ACC112 (cell line): ENCODE measurements around the gene NUP133.

Experiments
- H2AFZ ChIP-seq: fragments of 200-600 bp; sonication (generic); one replicate; pipeline ENCODE4 v1.6.0; 2017; ENCODE audit warnings: antibody characterized with exemption, low read length; ENCODE audit not compliant: unreplicated experiment
- H3K27ac ChIP-seq: fragments of 200-600 bp; sonication (generic); 2 replicates; pipeline ENCODE4 v1.5.1; 2014; ENCODE audit warnings: low read depth, mild to moderate bottlenecking, antibody characterized with exemption, low read length, moderate library complexity
- H3K27me3 ChIP-seq: fragments of 200-600 bp; sonication (generic); 2 replicates; pipeline ENCODE4 v1.6.1; 2014; ENCODE audit warnings: mild to moderate bottlenecking, antibody characterized with exemption, low read length, moderate library complexity, mixed read lengths; ENCODE audit not compliant: insufficient read depth
- H3K36me3 ChIP-seq: fragments of 200-600 bp; sonication (generic); 2 replicates; pipeline ENCODE4 v1.6.1; 2016; ENCODE audit warnings: mild to moderate bottlenecking, antibody characterized with exemption, low read length, moderate library complexity, mixed read lengths; ENCODE audit not compliant: insufficient read depth
- H3K4me1 ChIP-seq: fragments of 200-600 bp; sonication (generic); one replicate; pipeline ENCODE4 v1.6.1; 2016; ENCODE audit warnings: low read length, mixed read lengths; ENCODE audit not compliant: insufficient read depth, unreplicated experiment, control insufficient read depth
- H3K4me3 ChIP-seq: fragments of 200-600 bp; sonication (generic); 2 replicates; pipeline ENCODE4 v1.5.1; 2014; ENCODE audit warnings: mild to moderate bottlenecking, low read depth, low read length
- H3K79me2 ChIP-seq: fragments of 200-600 bp; sonication (generic); one replicate; pipeline ENCODE4 v1.6.0; 2016; ENCODE audit warnings: low read length; ENCODE audit not compliant: control insufficient read depth, unreplicated experiment, insufficient read depth

The NUP133 gene

DNA sequence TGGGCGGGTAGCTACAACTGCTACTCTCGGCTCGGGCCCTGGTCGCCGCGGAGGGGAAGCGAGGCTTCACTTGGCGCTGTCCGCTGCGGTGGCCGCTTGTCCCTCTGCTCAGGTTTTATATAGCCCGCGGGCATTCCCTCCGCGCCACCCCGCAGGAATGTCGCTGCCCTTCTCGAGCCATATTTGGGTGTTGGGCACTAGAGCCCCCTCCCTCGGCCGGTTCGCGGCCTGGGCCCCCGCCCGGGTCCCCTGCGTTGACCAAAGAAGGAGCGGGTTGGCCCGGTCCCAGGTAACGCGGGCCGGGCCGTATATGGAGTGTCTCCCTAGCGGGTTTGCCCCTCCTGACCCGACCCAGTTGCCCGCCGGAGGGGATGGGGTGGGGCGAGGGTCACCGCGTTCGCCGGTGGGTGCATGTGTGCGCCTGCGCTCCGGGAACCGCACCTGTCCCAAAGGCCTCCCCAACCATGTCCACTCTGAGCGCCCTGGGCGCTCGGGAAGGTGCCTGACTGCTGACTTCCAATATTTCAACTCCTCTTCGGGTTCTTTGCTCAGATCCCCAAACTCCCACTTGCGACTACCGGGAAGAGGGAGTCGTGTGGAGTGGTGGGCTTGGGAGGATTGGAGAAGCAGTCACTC, 74.0 kb downstream of the NUP133 start, which contains the start of gene ACTA1:
Gene ACTA1, minus strand, starts transcription at position 90 of the 636 bp plus-strand sequence. CDS start 979 bp downstream, outside the sequence.
- Histone ChIP-seq H2AFZ (no peak within 1 kb of the TSS), H3K4me1 (peaks cover 6% of the 10 kb centered on the region), H3K27me3 (peaks cover 69% of the 10 kb centered on the region), H3K79me2 (no peaks in the 10 kb centered on the region), H3K27ac (no peak within 1 kb of the TSS), H3K4me3 (no peak within 1 kb of the TSS), H3K36me3 (no peaks in the 10 kb centered on the region)

DNA sequence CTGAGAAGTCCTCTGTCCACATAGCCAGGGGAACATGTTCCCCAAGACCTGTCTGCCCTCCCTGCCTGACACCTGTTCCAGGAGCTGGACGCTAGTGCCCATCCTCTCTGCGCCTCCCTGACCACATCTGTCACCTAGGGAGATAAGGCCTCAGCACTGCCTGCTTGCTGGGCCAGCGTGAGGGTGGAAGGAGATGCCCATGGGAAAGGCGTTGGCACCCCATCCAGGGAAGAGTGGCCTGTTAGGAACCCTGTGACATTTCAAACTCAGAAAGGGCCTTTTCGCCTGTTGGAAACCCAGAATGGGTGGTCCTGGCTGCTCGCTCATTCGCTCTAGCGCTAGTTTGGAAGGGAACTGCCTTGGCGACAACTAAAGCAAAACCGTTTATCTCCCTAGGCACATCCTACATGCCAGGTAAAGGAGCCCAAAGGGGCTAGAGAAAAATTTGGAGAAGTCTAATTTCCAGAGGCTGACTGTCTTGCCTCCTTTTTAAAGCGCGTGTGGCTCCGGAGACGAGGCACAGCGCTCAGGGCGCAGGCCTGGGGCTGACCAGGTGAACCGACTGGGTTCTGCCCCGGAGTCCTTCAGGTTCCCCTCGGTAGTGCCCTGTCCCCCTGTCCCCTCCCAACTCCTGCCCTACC, 74.7 kb downstream of the NUP133 start:
- Histone ChIP-seq H3K4me3 (no peak overlapping the region), H3K4me1 (peaks cover 6% of the 10 kb centered on the region), H3K36me3 (no peaks in the 10 kb centered on the region), H3K27me3 (peaks cover 71% of the 10 kb centered on the region), H3K79me2 (no peaks in the 10 kb centered on the region), H2AFZ (no peak overlapping the region), H3K27ac (no peak overlapping the region)

DNA sequence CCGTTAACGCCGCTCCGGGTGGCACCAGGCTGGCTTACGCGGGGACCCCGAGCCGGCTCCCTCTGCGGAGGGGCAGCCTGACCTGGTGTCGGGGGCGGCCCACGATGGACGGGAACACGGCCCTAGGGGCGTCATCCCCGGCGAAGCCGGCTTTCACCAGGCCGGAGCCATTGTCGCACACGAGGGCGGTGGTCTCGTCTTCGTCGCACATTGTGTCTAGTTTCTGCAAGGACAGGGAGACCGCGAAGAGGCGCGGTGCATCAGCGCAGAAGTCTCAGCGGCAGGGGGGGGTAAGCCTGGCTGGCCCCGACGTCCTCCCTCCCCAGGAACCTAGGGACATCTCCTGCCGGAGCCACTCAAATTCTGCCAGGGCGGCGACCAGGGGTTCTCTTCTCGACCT, 75.2 kb downstream of the NUP133 start:
- peaks cover 6% of the 10 kb centered on the region for H3K4me1 ChIP-seq
- no peaks in the 10 kb centered on the region for H3K36me3 ChIP-seq
- no peaks in the 10 kb centered on the region for H3K79me2 ChIP-seq
- H3K27ac ChIP-seq, result no peak overlapping the region
- H3K4me3 ChIP-seq, result no peak overlapping the region
- H3K27me3 ChIP-seq, result peaks cover 77% of the 10 kb centered on the region
- no peak overlapping the region for H2AFZ ChIP-seq

DNA sequence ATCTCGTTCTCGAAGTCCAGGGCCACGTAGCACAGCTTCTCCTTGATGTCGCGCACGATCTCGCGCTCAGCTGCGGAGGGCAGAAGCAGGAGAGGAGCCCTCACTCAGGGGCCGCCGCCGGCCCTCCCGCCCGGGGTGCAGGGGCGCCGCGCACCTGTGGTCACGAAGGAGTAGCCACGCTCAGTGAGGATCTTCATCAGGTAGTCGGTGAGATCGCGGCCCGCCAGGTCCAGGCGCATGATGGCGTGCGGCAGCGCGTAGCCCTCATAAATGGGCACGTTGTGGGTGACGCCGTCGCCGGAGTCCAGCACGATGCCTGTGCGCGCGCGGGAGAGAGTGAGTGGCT, 76.1 kb downstream of the NUP133 start:
- H3K4me3 ChIP-seq, result no peak overlapping the region; the same call in 1 of the 2 replicates
- no peak overlapping the region for H3K27ac ChIP-seq
- peaks cover 84% of the 10 kb centered on the region for H3K27me3 ChIP-seq
- H3K79me2 ChIP-seq, result no peaks in the 10 kb centered on the region
- H3K4me1 ChIP-seq, result peaks cover 6% of the 10 kb centered on the region
- no peaks in the 10 kb centered on the region for H3K36me3 ChIP-seq
- H2AFZ ChIP-seq, result no peak overlapping the region

DNA sequence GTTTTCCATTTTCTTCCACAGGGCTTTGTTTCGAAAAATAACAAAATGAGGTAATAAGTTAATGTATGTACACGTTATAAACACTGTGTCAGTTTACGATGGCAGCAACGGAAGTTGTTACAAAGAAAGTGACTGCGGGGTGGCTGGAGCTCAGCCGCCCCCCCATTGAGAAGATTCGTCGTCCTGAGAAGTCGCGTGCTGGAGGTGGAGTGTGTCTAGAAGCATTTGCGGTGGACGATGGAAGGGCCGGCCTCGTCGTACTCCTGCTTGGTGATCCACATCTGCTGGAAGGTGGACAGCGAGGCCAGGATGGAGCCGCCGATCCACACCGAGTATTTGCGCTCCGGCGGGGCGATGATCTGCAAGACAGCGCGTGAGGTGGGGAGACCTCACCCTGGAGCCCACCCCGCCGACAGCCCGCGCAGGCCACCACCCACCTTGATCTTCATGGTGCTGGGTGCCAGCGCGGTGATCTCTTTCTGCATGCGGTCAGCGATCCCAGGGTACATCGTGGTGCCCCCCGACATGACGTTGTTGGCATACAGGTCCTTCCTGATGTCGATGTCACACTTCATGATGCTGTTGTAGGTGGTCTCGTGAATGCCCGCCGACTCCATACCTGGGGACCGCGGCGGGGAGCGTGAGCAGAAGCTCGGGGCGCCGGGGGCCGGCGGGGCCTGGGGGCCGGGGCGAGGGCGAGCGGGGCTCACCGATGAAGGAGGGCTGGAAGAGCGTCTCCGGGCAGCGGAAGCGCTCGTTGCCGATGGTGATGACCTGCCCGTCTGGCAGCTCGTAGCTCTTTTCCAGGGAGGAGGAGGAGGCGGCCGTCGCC, 76.6 kb downstream of the NUP133 start:
- Histone ChIP-seq H2AFZ (no peak overlapping the region), H3K4me3 (0 out of 2 replicates have a peak overlapping the region, but pooled peaks have one; percentile 22), H3K36me3 (no peaks in the 10 kb centered on the region), H3K4me1 (peaks cover 6% of the 10 kb centered on the region), H3K79me2 (no peaks in the 10 kb centered on the region), H3K27me3 (peaks cover 90% of the 10 kb centered on the region), H3K27ac (no peak overlapping the region)

DNA sequence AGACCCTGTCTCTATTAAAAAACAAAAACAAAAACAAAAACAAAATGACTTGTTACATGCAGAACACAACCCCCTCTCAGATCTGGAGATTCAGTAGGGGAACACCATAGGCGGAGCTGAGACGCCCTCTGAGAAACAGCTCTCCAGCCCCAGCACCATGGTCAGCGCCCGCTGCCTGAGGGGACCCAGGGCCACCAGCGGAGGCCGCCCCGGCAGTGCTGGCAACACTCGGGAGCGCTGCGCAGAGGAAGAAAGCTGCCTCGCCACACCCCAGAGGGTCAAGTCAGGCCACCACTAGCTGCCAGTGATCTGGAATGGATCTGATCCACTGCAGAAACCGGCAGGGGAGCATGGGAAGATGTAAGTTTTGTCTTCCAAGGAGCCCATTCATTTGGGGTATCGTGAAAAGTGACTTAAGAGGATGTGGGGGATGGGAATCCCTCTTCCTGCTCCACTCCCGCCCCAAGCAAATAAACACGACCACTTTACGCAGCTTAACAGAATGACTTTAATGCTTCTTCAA, 77.3 kb downstream of the NUP133 start:
- Histone ChIP-seq H2AFZ (no peak overlapping the region), H3K27ac (no peak overlapping the region), H3K4me3 (0 out of 2 replicates have a peak overlapping the region, but pooled peaks have one; percentile 22), H3K4me1 (peaks cover 6% of the 10 kb centered on the region), H3K36me3 (no peaks in the 10 kb centered on the region), H3K27me3 (peaks cover 92% of the 10 kb centered on the region), H3K79me2 (no peaks in the 10 kb centered on the region)

DNA sequence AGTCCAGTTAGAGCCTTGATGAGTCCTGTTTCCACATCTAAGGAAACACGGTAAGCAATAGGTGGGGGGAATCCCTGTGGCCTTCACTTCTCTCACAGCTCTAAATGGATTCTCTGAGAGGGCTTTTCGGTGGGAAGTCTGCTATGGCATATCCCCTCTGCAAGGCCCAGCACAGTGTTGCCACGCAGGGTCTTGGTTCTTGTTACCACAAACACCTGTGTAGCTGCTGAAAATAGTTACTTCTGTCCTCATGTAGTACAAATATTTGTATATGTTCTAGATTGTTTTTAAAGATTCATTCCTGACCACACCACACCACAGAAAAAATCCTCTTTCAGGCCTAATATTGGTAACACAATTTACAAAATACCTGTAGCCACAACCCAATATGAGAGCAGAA, 79.9 kb downstream of the NUP133 start:
- no peak overlapping the region for H3K4me3 ChIP-seq
- no peak overlapping the region for H2AFZ ChIP-seq
- H3K79me2 ChIP-seq, result no peaks in the 10 kb centered on the region
- peaks cover 6% of the 10 kb centered on the region for H3K4me1 ChIP-seq
- no peak overlapping the region for H3K27ac ChIP-seq
- H3K36me3 ChIP-seq, result no peaks in the 10 kb centered on the region
- peaks cover 83% of the 10 kb centered on the region for H3K27me3 ChIP-seq

DNA sequence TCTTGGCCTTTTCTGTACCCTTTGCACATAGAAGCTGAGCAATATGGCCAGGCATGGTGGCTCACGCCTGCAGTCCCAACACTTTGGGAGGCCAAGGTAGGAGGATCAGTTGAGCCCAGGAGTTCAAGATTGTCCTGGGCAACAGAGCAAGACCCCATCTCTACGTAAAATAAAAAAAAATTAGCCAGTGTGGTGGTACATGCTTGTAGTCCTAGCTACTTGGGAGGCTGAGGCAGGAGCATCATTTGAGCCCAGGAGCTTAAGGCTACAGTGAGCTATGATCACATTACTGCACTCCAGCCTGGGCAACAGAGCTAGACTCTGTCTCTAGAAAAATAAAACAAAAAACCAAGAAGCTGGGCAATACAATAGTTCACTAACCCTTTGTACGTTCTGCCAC, 80.6 kb downstream of the NUP133 start:
- H3K79me2 ChIP-seq, result no peaks in the 10 kb centered on the region
- no peak overlapping the region for H3K4me3 ChIP-seq
- H2AFZ ChIP-seq, result no peak overlapping the region
- no peaks in the 10 kb centered on the region for H3K36me3 ChIP-seq
- no peak overlapping the region for H3K27ac ChIP-seq
- peaks cover 81% of the 10 kb centered on the region for H3K27me3 ChIP-seq
- H3K4me1 ChIP-seq, result peaks cover 6% of the 10 kb centered on the region

DNA sequence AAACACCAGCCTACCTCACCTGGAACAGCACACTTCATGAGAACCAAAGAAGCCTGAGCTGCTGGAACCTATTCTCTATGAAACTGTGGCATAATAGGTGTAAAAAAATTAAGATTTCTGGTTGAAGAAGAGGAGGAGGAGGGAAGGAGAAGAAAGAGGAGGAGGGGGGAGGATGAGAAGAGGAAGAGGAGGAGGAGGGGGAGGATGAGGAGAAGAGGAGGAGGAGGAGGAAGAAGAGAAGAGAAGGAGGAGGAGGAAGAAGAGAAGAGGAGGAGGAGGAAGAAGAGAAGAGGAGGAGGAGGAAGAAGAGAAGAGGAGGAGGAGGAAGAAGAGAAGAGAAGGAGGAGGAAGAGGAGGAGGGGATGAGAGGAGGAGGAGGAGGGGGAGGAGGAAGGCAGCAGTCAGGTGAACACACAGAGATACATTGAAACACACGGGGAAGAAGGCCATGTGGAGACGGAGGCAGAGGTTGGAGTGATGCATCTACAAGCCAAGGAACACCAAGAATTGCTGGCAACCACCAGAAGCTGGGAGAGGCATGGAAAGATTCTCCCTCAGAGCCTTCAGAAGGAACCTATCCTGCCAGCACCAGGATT, 82.5 kb downstream of the NUP133 start:
- no peaks in the 10 kb centered on the region for H3K79me2 ChIP-seq
- H3K4me3 ChIP-seq, result no peak overlapping the region

DNA sequence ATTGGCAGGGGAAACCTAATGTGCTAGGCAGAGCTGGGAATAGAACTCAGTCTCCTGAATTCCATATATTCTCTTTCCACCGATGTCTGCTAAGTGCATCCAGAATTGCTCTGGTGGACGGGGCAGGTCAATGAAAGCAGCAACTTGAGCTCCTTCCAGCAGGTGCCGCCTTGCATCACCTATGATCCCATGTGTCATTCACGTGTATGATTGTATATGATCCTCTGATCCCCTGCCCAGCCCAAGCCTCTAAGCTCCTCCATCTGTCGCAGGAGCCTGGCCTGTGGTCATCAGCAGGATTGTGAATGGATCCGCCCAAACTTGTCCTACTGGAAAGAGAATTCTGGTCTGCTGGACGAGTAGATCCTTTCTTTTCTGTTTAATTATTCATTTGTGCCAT, 87.4 kb downstream of the NUP133 start:
- Histone ChIP-seq H3K36me3 (no peaks in the 10 kb centered on the region), H3K4me1 (no peaks in the 10 kb centered on the region), H3K79me2 (no peaks in the 10 kb centered on the region), H2AFZ (no peak overlapping the region), H3K4me3 (no peak overlapping the region), H3K27ac (no peak overlapping the region), H3K27me3 (peaks cover 34% of the 10 kb centered on the region)

More for the DNA sequence above, 82.5 kb downstream of the NUP133 start:
- H3K36me3 ChIP-seq, result no peaks in the 10 kb centered on the region
- peaks cover 67% of the 10 kb centered on the region for H3K27me3 ChIP-seq
- no peak overlapping the region for H3K27ac ChIP-seq
- no peak overlapping the region for H2AFZ ChIP-seq
- H3K4me1 ChIP-seq, result no peaks in the 10 kb centered on the region
